GM21528 (cell line): ENCODE data around the gene CFAP97D2.
"Not testable (repeated sequence)": the region's sequence is repeated elsewhere in the genome, so short reads cannot be mapped to it uniquely, and the experiment has no call there.

Experiments
- ATAC-seq: cut with Tn5 transposase; IDR thresholded peaks from one replicate; pipeline ENCODE4 v1.9.1; 2021; ENCODE audit warnings: mild to moderate bottlenecking, moderate library complexity; ENCODE audit not compliant: unreplicated experiment, low FRiP score

CFAP97D2 gene

DNA sequence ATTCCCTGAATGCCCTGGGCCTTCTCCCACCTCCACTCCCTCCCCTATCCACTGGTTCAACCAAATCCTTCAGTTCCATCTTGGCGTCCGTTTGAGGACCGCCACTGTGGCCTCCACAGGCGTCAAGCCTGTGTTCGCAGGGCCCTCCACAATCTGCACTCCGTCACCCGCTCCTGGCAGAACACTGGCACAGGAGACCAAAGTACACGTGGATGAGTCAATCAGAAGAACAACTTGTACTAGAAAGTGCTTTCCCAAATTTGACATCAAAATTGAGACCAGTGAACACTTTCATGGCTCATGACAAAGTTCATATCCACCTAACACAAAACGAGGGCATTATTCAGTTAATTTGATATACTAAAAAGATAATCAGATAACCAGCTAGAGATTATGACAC, 49.1 kb downstream of the CFAP97D2 start:
- ATAC-seq: no peak

DNA sequence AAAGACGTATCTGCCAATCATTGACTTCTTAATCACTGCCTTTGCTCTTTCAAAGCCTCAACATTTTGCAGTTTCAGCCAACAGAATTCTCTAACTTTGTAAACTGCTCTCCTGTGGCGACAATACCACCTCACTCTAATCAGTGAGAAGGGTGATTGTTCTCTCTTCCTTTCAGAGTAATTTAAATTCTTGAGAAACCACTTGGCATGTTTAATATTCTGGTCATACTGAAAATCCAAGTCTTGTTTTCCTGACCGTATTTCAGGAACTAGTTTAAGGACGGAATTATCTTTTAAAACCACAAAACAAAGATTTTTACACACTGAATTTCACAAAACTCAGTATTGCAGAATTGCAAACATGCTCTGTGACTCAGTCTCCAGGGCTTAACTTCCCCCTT, 50.4 kb downstream of the CFAP97D2 start:
- no peak for ATAC-seq

DNA sequence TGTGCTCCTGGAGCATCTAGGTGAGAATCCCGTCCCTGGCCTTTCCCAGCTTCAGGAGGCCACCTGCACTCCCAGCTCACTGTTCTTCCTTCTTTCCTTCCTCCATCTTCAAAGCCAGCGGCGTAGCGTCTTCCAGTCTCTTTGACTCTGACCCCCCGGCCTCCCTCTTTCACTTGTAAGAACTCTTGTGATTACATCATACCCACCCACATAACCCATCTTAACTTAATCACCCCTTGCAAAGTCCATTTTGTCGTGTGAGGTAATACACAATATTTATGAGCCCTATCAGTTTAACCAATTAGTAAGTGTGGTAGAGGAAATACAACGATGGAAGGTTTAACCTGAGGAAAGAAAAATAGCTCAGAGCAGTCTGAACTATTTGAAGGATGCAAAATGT, 51.1 kb downstream of the CFAP97D2 start:
- ATAC-seq: no peak

DNA sequence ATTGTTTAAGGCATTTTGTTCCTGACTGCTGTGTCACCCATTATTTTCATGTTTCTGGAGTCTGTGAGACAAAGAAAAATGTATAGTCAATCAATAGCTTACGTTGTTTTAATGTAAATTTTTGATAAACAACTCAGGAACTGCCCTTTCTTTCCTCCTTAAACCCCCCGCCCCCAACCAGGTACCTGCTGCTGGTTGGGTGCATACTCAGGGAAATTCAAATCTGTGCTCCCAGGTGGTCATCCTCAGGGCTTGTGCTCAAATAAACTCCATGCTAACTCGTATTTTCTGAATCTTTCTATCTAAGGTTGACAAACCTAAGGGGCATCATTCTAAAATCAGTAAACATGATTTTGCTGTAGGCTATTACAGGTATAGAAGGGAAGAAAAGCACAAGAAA, 51.5 kb downstream of the CFAP97D2 start:
- ATAC-seq: no peak

DNA sequence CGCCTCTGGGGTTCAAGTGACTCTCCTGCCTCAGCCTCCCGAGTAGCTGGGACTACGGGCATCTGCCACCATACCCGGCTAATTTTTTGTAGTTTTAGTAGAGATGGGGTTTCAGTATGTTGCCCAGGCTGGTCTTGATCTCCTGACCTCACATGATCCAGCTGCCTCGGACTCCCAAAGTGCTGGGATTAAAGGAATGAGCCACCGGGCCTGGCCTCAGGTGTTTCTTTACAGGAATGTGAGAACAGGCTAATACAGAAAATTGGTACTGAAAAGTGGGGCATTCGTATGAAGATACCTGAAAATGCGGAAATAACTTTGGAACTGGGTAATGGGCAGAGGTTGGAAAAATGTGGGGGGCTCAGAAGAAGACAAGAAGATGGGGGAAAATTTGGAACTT, 52.8 kb downstream of the CFAP97D2 start:
- no peak for ATAC-seq

DNA sequence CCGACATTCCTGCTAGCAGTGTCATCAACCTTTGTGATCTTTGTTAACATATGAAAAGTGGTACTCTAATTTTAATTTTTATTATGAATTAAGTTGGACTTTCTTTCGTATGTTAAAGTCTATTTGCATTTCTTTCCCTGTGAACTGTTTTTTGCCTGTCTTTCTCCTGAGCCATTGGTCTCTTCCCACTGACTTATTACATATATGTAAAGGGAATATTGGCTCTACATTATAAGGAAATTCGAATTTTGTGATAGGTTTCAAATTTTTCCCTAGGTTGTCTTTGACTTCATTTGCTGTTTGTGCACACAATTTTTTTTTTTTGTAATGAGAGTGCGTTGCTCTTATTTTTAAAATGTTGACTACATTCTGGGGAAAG, 55.2 kb downstream of the CFAP97D2 start:
- no peak for ATAC-seq

DNA sequence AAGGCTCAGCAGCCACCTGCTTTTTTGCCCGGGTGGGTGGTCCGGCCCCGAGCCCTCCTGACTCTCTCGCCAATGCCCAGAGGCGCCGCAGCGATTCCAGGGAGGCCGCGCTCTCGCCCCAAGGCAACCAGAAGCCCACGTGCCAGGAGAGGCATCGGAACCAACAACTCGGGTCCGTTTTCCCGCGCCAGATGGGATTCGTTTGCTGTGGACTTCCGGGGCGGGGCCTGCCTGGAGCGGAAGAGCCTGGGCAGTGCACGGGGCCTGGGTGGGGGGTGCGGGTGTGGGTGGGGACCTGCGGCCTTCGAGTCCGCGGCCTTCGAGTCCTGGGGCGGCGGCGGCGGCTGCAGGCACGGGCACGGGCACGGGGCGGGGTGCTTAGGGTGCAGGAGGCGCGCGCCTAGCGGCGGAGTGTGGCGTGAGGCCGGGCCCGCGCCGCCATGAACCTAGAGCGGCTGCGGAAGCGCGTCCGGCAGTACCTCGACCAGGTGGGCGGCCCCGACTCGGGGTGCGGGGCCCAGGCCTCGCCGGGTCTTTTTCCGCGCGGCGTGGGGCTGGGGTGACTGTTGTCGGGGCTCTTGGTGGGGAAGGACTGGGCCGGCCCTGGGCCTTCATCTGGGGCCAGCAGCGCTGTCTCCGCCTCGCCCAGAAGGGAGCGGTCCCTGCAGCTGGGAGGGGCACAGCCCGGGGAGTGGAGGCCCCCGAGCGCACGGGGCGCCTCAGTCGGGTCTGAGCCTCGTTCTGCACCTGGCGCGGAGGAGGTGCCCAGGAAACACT, 55.8 kb downstream of the CFAP97D2 start, which contains the start of gene CDC16:
Gene CDC16 (plus strand): TSS at position 253 of the 777 bp plus-strand sequence. CDS start 188 bp downstream, at position 441.
- peak; percentile 90 for ATAC-seq

DNA sequence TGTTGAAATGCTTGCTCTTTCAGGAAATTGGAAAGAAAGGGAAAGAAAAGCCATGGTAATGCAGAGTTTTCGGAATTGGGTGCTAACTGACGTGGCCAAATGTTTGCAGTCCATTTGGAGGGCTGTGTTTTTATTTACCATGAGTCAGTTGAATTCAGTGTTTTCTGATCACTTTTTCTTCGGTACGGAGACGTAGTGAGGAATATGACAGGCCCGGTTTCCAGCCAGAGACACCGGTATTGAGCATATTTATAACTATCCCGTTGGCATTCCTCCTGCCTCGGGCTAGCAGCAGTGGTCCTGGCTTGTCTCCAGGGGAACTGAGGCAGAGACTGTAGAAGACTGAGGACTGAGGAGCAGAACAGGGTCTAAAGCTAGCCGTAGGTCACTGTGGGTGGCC, 56.6 kb downstream of the CFAP97D2 start:
- no peak for ATAC-seq

DNA sequence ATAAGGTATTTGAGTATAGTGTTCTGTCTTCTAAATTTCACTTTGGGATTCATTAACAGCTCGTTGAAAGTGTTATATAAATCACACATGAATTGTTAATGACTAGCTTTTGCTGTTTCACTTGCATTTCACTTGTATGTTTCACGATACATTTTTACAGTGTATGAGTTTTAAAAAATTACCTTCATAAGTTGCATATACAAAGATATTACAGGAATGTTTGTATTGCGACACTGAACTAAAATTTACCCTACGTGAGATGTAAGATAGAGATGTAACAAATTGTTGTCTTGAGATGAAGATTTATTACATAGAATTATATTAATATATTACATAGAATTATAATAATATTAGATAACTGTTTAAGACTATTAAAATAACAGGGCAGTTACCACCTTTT, 57.2 kb downstream of the CFAP97D2 start:
- ATAC-seq: no peak

DNA sequence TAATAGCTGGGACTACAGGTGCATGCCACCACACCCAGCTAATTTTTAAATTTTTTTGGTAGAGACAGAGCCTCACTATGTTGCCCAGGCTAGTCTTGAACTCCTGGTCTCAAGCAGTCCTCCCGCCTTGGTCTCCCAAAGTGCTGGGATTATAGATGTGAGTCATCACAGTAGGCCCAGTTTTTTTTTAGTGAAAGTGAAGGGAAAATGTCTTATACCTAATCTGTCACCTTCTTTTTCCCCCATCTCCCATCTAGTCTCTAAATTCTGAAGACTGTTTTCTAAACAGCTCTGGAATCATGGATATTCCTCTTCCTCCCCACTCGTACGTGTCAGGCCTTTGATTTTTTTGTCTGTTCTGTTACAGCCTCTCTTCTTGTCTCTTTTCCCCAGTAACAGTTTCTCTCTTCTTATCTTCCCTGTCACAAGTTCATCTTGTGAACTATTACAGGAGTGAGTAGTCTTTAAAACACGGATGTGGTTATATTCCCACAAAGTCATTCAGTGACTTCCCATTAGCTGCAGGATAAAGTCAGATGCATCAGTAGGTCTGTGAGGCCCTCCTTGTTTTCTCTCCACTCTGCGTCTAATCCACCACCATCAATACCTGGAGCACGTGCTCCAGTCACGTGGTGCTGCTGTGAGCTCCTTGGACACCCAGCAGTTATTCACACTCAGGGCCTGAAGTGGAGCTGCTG, 58.5 kb downstream of the CFAP97D2 start:
- no peak for ATAC-seq

DNA sequence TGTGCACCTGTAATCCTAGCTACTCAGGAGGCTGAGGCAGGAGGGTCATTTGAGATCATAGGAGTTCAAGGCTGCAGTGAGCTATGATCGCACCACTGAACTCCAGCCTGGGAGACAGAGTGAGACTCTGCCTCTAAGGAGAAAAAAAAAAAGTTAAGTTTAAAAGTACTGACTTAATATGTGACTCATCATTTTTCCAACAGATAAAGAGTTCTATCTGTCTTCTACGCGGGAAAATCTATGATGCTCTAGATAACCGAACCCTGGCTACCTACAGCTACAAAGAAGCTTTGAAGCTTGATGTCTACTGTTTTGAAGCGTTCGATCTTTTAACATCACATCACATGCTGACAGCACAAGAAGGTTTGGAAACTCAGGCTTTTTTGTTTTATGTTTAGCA, 62.9 kb downstream of the CFAP97D2 start:
- ATAC-seq: no peak

DNA sequence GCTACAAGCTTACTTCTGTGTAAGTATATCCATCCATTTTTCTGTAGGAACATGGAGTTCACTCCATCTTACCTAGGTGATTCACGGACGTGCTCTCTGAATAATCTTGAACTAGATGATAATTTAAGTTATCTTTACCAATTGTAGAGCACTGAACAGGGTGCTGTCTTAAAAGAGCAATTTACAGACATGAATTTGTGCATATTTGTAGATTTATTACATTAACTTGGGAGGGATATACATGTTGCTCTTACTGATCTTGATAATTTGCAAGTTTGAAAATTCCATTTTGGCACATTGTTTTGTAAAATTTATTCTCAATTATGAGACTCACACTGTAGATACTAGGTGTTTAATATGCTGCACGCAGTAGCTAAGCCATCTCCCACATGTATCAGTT, 64.9 kb downstream of the CFAP97D2 start:
- no peak for ATAC-seq

DNA sequence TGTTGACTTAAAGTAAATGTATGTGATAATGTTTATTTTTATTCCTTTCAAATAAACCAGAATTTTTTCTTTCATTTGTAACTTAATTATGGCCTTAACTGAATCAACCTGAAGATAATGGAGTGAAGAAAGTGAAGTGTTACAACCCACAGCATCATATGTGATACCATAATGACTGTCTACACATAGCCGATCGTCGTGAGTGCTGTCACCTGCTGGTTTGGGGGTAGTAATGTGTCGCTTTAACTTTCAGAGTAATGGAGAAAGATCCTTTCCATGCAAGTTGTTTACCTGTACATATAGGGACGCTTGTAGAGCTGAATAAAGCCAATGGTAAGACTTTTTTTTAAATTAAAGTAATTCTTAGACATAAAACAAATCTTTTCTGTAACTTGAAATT, 65.6 kb downstream of the CFAP97D2 start:
- ATAC-seq: no peak

DNA sequence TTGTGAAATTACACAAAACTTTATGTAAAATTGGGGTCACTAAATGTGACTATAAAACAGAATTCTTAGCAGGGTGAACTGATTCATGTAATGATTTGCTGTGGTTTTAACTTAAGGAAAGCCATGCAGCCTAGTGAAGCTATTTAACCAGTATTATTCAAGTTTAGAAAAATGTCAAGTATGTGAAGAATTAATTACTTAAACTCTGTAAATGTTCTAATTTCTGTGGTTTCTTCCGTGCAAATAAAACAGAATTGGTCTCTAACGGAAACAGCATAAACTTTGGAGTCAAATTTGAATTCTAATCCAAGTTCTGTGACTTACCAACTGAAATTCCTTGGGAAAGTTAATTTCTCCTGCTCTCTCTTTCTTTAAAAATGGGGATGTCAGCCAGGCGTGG, 69.0 kb downstream of the CFAP97D2 start:
- ATAC-seq: no peak

DNA sequence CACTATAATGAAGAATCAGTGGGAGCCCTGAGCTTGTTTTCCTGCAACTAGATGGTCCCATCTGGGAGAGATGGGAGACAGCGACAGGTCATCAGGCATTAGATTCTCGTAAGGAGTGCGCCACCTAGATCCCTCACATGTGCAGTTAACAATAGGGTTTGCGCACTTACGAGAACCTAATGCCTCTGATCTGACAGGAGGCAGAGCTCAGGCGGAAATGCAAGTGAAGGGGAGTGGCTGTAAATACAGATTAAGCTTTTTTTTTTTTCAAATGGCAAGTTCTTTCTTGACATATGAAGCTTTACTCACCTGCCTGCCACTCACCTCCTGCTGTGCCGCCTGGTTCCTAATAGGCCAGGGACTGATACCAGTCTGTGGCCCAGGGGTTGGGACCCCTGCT, 70.0 kb downstream of the CFAP97D2 start:
- ATAC-seq: no peak

DNA sequence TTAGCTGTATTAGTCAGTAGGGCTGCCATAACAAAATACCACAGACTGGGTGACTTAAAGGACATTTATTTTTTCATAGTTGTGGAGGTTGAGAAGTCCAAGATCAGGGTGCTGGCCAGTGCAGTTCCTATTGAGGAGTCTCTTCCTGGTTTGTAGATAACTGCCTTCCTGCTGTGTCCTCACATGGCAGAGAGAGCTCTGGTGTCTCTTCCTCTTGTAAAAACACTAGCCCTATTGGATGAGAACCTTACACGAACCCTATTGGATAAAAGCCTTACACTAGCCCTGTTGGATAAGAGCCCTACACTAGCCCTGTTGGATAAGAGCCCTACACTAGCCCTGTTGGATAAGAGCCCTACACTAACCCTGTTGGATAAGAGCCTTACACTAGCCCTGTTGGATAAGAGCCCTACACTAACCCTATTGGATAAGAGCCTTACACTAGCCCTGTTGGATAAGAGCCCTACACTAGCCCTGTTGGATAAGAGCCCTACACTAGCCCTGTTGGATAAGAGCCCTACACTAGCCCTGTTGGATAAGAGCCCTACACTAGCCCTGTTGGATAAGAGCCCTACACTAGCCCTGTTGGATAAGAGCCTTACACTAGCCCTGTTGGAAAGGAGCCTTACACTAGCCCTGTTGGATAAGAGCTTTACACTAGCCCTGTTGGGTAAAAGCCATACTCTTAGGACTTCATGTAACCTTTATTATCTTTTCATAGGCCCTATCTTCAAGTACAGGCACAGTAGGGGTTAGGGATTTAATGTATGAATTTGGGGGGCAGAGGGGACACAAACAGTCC, 72.8 kb downstream of the CFAP97D2 start:
- ATAC-seq: not testable (repeated sequence)

DNA sequence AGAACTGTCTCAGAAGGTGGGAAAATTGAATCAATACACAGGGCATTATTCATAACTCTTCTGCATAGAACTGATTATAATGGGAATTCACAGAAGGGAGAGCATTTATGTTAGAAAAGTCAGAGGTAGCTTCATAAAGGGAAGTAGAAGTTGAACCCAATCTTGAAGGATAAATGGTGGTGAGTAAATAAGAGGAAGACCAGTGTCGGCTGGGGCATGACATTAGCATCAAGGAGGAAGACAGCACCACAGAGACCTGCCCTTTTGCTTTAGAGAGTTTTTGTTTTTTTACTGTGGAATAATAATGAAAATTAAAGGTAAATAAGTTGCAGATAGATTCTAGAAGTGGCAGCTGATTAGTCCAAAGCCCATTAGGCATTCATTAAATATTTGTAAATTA, 77.5 kb downstream of the CFAP97D2 start:
- no peak for ATAC-seq

DNA sequence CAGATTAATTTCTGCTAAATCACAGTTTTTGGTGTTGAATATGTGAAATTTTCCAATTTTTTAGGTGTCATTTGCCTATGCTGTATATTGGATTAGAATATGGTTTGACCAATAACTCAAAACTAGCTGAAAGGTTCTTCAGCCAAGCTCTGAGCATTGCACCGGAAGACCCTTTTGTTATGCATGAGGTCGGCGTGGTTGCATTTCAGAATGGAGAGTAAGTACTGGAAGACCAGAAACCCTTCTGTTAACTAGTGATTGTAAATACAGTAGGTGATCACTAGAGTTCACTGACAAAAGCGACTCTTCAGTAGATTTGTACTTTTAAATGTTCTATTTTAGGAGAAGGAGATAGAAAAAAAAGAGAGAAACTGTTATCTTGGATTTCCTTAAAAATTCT, 78.0 kb downstream of the CFAP97D2 start:
- no peak for ATAC-seq

DNA sequence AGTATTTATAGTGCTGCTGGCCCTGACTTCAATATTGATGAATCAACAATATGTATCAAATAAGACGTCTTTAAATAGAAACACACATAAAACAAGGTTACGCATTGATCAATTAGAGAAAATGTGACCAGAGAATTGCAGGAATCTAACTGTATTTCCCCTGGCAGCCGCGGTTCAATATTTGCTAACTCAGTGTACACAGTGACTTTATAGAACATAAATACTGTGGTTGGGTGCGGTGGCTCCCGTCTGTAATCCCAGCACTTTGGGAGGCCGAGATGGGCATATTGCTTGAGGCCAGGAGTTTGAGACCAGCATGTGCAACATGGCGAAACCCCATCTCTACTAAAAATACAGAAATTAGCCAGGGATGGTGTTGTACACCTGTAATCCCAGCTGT, 79.5 kb downstream of the CFAP97D2 start:
- no peak for ATAC-seq

DNA sequence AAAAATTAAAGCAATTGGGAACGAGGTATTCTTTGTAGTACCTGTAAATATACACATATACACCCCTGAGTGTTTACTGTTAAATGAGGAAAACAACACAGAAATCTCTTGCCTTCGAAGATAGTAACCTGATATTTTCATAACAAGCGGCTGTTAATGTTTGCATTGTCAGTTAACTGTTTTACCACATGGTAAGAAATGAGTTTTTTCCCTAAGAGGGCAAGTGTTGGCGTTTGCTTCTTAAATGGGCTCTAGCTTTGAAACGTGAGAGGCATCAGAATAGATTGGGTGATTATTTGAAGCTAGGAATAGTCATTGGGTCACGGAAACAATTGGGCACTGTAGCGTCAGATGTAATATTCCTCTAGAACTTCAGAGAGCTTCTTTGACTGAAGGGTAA, 80.3 kb downstream of the CFAP97D2 start:
- no peak for ATAC-seq

DNA sequence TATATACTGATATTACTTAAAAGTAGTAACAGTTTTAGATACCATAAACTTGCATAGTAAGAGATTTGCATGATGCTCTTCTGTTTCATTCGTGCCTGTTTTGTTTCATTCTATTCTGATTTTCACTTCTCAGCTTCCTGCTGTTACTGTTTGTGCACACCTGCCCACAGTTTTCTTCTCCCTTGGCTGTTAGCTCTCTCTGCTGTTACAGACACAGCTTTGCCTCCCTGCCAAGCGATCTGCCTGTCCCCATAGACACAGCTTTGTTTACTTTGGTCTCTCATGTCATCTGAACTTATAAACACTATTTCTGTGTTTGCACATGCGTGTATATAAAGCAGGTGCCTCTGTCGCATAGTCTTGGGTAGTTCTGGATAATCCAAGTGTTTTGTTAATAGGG, 80.9 kb downstream of the CFAP97D2 start:
- peak; percentile 62 for ATAC-seq
